ENCODE results near the gene FRMD4A.
A peak's percentile ranks its signal among the peaks of the same experiment; 100 is the strongest.
"Not testable (repeated sequence)": the region's sequence is repeated elsewhere in the genome, so short reads cannot be mapped to it uniquely, and the experiment has no call there.

Gene FRMD4A

DNA sequence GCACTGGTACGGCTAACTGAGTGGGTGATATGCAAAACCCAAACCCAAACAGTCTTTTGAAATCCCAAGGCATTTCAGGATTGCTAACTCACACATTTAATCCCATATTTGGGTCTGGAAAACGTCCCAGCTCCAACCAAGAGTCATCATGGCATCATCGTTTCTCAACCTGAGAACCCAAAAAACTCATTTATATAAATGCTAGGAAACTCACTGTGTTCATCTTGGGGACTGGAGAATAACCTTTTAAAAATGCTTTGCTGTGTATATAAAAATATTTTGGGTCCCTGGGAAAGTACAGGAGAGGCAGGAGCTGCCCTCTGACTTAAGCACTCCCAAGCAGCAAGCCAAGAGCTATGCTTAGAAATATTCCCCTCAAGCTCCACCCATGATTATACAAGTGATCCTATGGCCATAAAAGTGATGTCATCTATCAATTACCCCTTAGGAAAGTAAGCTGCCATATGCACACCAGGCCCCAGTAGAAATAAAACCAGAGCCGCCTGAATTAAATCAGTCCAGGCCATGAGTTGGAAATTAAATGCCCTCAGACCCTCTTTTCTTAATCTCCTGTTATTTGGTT lies 352.1 kb downstream of the FRMD4A start:
- DNase-seq (ENCODE audit: low read depth), result no peak

DNA sequence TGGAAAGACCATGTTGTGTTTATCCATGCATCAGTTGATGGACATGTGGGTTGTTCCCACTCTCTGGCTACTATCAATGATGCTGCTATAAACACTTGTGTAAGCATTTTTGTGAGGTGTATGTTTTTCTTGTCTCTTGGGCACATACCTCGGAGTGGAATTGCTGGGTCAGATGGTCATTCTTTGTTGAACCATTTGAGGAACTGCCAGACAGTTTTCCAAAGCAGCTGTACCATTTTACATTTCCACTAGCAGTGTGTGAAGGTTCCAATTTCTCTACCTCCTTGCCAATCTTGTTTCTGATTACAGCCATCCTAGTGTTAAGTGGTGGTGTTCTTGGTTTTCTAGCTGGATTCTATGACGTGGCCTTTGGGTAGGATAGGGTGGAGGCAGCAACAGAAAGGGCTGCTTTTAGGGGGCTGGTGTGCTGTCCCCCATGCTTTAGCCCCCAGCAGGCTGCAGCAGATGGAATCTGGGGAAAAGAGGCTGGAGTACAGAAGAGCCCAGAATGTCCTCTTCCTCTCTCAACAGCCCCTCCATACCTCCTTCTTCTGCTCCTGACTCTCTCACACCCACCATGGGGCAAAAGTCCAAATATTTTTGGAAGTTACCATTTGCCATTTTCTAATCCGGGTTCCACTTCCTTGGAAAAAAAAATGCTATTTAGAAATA lies 352.7 kb downstream of the FRMD4A start:
- DNase-seq (ENCODE audit: low read depth), result no peak

DNA sequence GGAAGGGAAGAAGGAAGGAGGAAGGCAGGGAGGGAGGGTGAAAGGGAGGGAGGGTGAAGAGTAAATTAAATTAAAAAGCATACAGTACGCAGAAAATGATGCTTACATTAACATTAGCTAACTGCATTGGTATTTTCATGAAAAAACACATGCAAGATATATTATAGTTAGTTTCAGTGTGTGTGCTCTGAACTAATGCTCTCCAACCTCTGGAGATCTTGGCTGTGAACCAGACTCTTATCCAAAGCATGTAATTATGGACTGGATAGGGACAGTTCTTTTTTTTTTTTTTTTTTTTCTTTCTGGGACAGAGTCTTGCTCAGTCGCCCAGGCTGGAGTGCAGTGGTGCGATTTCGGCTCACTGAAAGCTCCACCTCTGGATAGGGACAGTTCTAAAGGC lies 357.0 kb downstream of the FRMD4A start:
- no peak for DNase-seq (ENCODE audit: low read depth)

DNA sequence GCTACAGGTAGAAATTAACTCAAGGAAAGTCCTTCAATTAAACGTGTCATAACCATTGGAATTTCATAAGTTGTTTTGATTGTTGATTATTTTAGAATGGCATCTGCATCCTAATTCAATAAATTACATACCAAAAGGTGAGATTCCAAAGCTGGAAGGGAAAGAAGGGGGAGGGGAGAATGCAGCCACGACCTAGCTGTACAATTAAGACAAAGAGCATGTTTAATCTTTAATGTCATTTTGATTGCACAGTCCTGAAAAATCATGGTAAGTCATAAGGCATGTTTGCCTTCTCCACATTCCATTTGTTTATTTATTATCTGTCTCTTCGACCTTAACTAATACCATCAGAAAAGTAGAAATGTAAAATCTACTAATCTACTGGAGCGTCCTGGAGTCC lies 358.1 kb downstream of the FRMD4A start:
- DNase-seq (ENCODE audit: low read depth), result no peak

DNA sequence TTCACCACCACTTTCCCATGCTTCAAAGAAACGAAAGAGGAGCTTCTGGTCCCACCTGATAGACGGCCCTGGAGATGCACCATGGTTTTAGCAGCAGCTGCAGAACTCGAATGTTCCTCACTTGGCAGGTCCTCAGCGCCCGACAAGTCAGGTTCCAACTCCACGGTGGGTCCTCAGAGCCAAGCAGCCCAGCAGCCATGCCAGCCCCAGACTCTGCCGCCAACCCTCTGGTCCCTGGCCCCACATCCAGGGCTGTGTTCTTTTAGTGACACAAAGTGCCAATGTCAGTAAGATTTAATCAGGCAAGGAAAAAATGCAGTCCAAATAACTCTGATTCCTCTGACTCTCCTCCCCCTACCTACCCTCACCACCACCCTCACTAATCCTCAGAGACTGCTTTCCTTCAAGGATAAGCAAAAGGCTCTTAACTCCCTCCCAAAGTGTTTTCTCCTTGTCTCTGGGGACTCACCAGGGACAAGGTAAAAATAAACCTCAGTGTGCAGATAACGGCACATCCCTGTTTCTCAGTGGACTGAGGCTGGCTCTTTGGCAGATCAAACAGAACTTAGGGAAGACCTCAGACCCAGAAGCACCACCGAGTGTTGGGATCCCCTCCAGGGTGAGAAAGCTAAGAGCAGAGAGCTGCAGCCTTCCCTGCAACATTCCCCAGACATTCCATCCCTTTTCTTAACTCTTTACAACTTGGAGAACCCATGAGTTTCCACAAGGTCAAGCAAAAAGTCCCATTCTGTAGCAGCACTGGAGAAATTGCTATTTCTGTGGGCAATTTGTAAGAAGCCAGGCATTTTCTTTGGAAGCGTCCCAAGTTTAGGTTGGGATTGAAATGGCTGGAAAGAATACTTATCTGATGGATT lies 358.9 kb downstream of the FRMD4A start:
- DNase-seq (ENCODE audit: low read depth), result no peak

DNA sequence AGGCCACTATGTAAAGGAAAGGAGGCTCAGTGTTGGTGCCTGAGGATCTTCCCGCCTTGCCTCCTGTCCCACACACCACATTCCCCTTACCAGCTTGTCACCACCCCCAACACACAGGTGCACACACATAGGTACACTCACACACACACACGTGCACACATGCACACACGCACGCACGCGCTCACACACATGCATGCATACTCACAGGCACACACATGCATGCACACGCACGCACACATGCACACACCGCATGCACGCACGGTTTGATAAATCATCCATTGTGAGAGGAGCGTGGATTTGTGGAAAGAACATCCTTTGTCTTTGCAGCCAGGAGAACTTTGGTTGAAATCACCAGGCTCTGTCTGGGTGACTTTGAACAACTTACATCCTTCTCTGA lies 359.8 kb downstream of the FRMD4A start:
- DNase-seq (ENCODE audit: low read depth), result no peak

DNA sequence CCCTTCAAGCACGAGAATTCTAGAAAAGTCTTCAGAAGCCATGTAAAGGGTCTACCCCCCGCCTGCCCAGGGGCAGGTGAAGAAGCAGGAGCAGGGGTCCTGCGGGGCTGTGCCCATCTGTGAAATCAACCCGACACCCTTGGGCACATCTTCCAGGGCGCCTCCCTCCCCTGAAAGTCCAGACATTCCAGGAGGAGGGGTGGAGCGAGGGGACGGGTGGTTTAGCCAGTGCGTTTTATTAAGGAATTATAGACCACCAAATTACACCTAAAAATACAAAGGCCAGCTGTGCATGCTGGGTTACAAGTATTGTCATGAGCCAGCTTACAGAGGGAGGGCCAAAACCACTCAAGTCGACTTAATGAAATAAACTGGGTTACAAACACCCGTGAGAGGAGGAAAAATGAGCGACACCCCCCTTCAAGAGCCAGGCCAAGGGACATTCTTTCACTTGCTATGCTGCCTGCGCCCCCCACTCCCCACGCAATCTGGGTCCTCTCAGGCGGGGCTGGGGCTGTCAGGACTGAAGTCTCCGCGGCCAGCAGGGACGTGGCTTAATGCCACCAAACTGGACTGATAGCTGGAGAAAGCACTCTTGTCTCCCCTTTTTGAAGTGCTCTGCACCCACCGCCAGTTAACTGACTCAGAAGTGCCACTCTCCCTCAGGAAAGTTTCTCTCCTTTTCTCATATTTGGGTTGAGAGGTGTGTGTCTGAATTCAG lies 360.3 kb downstream of the FRMD4A start:
- DNase-seq (ENCODE audit: low read depth), result no peak

DNA sequence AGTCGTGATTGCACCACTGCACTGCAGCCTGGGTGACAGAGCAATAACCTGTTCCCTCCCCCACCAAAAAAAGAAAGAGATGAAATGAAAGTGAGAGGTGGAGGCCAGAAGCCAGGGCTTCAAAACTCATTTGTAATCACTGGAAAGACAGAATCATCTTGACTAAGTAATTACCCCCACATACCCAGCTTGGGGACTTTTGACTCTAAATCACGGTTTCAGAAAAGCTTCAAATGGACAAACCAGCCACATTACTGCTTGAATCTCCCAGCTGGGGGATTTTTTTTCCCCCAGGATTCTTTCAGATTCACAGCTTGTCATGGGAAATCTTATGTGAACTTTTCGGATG lies 361.0 kb downstream of the FRMD4A start:
- DNase-seq (ENCODE audit: low read depth), result peak; percentile 10

DNA sequence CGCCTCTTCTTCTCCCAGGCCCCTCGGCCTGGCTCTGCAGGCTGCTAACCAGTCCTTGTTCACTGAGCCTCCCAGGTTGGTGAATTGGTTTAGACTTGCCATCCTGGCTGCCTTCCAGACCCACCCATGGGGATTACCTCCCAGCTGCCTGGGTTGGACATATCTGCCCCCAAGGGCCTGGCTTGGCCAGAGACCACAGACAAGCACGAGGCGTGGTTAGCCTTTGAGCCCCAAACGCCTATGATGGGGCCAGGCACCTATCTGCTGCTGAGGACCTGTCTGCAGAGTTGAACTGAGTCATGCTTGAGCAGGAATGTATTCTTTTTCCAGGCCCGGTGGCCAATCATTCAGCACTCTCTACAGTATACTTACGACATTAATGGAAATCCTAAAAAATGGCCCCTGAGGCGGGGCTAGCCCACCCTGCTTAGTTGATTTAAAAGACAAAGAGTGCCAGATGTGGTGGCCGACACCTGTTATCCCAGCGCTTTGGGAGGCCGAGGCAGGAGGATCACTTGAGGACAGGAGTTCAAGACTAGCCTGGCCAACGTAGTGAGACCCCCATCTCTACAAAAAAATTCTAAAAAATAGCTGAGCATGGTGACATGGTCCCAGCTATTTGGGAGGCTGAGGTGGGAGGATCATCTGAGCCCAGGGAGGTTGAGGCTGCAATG lies 361.5 kb downstream of the FRMD4A start:
- no peak for DNase-seq (ENCODE audit: low read depth)

DNA sequence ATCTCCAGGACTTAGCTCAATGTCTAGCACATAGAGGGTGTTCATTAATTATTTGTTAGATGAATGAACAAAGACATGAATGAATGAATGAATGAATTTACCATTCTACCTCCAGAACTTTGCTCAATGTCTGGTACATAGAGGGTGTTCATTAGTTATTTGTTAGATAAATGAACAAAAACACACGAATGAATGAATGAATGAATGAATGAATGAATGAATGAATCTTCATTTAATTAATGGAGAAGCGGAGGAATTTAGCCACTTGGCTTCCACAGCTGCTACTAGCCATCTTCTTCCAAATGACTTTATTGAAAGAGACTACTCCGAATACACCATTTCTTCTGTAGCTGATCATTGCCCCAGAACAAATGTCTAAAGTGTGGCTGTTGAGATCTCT lies 368.9 kb downstream of the FRMD4A start:
- DNase-seq (ENCODE audit: low read depth), result no peak

DNA sequence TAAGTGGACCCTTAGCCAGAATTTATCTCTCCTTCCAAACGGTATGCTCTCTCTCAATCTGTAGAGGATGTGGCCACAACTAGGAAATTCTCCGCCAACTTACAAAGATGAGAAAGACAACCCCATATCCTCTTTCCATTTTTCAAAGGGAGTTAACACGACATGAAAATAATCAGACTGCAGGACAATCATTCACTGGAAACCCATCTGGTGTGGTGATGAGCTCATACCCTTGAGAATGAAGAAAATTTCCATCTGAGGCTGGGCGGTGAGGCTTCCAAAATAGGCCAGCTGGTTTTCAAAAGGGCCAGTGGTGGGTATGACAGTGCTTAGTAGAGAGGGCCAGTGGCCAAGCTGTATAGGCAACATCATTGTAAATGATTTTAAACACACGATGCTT lies 369.6 kb downstream of the FRMD4A start:
- DNase-seq (ENCODE audit: low read depth), result no peak

DNA sequence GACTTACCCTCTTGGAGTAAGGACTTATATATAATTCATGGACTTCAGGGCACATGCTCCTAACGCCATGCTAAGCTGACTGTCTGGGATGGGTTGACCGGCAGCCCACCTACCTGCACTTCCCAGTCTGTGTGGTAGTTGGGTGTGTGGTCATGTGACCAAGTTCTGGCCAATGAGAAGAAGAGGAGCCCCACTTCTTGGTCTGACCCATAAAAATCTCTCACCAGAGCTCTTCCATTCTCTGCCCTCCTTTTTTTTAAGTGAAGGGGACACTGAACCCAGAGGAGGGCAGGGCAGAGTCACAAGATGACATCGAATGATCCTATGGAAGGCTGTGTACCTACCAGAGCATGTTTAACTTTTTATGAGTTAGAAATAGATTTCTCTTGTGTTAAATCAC lies 370.1 kb downstream of the FRMD4A start:
- no peak for DNase-seq (ENCODE audit: low read depth)

DNA sequence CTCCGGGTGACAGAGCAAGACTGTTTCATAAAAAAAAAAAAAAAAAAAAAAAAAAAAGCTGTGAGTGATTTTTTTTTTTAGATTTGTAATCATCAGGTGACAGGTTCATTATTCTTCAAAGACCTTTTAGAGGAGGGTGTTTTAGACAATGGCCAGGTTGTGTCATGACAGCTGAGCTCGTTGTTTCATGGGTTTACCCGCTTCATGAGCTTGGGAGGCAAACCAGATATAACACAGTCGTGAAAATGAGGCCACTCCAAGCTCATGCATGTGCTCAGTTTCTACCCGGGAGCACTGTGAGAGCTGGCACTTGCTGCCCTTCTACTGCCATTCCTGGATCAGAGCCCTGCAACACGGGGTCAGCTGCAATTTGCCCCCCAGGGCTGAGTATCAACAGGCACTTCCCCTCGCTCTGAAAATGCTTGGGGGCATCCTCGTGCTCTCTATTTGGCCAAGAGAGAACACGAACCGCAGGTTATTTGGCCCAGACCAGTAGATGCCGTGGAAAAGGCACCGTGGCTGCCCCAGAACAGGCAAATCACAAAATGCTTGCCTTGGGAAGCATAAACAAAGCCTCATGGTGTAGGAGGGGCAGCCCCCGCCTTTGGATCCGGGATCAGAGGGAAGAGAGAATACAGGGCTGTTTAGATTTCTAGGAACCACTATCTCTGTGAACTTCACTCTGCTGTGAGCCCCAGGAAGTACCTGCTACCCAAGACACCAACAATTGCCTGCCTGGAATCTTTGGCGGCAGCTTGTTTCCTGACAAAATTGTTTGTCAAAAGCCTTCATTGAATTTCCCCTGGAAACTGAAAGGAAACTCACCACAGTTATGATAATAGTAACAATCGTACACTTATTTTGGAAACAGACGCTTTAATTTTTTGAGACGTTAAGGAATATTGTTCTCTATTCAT lies 371.0 kb downstream of the FRMD4A start:
- no peak for DNase-seq (ENCODE audit: low read depth)

DNA sequence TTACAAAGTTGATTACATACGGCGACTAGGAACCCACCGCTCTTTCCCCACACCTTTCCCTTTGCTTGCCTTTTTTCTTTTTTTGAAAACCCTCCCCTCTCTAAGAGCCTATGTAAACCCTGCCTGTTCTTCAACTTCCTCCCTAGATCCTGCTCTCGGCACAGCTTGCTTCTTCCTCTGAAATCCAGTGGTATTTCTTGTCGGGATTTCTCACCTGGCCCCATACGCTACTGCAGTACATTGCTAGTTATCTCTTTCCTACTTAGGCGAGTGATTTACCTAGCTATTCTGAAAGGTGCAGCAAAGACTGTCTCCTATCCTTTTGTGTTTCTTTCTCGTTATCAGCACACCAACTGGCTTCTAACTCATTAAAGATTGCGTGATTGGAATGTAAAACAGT lies 372.9 kb downstream of the FRMD4A start:
- DNase-seq (ENCODE audit: low read depth), result no peak

DNA sequence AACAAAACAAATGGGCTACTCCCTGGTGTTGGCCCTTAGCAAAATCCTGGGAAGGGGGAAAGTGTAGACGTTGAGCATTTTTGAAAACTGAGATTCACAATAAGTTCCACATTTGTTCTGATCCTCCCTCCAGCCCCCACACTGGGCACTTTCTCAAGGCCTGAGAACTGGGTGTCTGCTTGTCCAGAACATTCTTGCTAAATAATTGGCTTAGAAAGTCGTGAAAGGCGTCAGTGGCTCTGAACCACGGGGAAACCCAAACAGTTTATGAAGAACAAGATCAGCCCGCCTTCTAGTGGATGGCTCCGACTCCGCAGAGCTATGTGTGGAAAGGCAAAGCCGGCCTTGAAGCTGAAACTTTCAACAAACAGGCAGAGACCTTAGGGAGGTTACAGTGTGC lies 373.9 kb downstream of the FRMD4A start:
- no peak for DNase-seq (ENCODE audit: low read depth)

DNA sequence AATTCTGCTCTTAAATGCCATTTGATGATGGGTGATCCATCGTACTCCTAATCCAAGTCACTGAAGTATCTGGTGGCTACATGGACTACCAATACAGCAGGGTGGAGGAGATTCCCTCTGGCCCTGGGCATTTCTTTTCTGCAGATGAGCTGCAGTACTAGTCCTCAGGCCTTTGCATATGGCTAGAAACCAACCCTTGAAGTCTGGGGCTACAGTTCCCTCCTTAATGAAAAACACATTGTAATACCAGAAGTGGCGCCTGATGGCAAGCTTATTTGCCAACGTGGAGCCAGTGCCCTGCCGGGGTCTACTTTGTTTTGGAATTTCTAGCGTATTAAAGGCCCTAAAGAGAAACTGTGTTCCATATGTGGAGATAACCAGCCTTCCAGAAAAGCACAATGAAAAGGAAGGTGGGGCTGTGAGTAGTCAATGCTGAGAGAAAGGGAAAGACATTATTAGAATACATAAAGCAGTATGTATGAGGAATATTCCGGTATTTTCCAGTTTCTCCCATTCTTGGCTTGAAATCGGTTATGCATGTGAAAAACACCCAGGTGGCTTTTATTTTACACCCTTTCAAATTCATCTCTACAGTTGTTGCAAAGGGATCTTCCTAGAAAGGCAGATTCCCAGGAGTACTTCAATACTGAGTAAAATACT lies 375.2 kb downstream of the FRMD4A start:
- no peak for DNase-seq (ENCODE audit: low read depth)

DNA sequence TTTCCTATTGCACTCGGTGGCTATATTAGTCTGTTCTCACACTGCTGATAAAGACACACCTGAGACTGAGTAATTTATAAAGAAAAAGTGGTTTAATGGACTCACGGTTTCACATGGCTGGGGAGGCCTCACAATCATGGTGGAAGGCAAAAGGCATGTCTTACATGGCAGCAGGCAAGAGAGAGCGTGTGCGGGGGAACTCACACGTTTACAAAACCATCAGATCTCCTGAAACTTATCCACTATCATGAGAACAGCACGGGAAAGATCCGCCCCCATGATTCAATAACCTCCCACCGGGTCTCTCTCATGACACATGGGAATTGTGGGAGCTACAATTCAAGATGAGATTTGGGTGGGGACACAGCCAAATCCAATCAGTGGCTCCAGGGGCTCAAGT lies 376.5 kb downstream of the FRMD4A start:
- DNase-seq (ENCODE audit: low read depth), result not testable (repeated sequence)

DNA sequence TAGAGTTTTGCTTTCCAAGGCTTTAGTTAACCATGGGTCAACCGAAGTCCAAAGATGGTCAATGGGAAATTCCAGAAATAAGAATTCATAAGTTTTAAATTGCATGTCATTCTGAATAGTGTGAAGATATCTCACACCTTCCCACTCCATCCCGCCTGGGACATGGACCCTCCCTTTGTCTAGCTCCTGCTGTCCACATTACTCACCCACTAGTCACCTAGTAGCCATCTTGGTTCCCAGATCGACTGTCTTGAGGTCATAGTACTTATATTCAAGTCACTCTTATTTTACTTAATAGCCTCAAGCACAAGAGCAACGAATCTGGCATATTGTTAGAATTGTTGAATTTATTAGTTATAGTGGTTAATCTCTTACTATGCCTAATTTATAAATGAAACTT lies 377.4 kb downstream of the FRMD4A start:
- DNase-seq (ENCODE audit: low read depth), result no peak

DNA sequence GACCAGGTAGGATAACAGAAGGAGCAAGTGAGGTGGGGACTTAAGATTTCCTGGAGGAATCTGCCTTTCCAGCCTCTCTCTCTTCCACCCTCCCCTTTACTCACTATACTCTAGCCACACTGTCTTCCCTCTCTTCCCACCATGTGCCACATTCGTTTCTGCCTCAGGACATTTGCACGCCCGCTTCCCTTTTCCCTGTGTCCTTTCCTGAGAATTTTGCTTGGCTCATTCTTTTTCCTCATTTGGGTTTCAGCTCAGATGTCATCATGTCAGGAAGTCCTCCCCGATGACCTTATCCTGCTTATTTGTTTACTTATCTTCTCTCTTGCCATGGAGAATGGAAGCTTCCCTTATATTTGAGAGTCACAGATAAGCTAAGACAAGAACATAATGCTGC lies 380.2 kb downstream of the FRMD4A start:
- no peak for DNase-seq (ENCODE audit: low read depth)

DNA sequence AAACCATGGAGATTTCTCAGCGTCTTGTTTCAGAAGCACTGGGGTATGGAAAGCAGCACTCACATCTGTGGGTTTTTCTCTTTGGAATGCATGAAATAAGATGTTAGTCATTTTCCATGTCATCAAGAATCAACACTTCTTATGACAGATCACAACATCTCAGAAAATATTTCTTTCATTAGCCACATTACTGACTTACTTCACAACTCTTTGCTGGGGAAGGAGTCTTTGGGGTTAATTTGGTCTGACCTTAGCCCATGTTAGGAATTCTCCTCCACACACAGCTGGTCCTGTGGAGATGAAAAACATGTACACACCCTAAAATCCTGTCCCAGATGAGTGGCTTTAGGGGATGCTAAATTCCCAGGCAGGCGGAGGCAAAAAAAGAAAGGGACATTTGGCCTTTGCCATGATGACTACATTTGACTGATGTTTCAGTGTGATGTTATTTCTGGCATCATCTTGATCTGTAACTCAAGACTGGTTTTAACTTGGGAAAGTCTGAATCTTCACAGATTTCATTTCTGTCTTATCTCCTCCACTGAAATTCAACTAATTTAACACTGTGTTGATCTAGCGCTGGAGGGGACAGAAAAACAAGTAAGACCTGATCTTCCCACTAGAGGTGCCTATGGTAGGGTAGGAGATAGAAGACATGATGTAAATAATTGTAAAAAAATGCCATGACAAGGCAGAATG lies 380.7 kb downstream of the FRMD4A start:
- no peak for DNase-seq (ENCODE audit: low read depth)

All from activated T-cell treated with anti-CD3 and anti-CD28 coated beads for 24 hours (primary cell).